ENCODE data around the gene TMEM212.

Gene TMEM212

GRCh38 chr3:171842864-171843518 lies at the start of gene TMEM212:
TSS of gene TMEM212 (plus strand) at chr3:171843349. CDS start at chr3:171843384, 35 bp downstream.
- no peak for DNase-seq

GRCh38 chr3:171796625-171797264 lies 46.4 kb upstream of the TMEM212 start:
- no peak for DNase-seq

- no peak for DNase-seq
Observed at GRCh38 chr3:171797265-171797679, 45.9 kb upstream of the TMEM212 start.

GRCh38 chr3:171797873-171798272 lies 45.3 kb upstream of the TMEM212 start:
- no peak for DNase-seq

- DNase-seq, result no peak
Observed at GRCh38 chr3:171799501-171799900, 43.6 kb upstream of the TMEM212 start.

- no peak for DNase-seq
Observed at GRCh38 chr3:171801738-171802589, 41.2 kb upstream of the TMEM212 start.

- DNase-seq, result no peak
Observed at GRCh38 chr3:171802590-171802956, 40.6 kb upstream of the TMEM212 start.

- DNase-seq, result no peak
Observed at GRCh38 chr3:171803044-171803443, 40.1 kb upstream of the TMEM212 start.

- no peak for DNase-seq
Observed at GRCh38 chr3:171804618-171805389, 38.3 kb upstream of the TMEM212 start.

- no peak for DNase-seq
Observed at GRCh38 chr3:171805687-171806086, 37.5 kb upstream of the TMEM212 start.

- no peak for DNase-seq
Observed at GRCh38 chr3:171806200-171807128, 36.7 kb upstream of the TMEM212 start.

- DNase-seq, result no peak
Observed at GRCh38 chr3:171807129-171807675, 35.9 kb upstream of the TMEM212 start.

- DNase-seq, result no peak
Observed at GRCh38 chr3:171807806-171808205, 35.3 kb upstream of the TMEM212 start.

- DNase-seq, result peak; percentile 33
Observed at GRCh38 chr3:171809611-171809860, 33.6 kb upstream of the TMEM212 start.

- DNase-seq, result peak; percentile 73
Observed at GRCh38 chr3:171809861-171810628, 33.1 kb upstream of the TMEM212 start, which contains the start of gene PLD1. TSS of gene PLD1 (minus strand) at chr3:171810483. CDS start at chr3:171738051, 72,432 bp downstream.

GRCh38 chr3:171810629-171811294 lies 32.4 kb upstream of the TMEM212 start:
- DNase-seq, result no peak

GRCh38 chr3:171811295-171811912 lies 31.7 kb upstream of the TMEM212 start:
- DNase-seq, result peak; percentile 35

GRCh38 chr3:171811913-171812335 lies 31.2 kb upstream of the TMEM212 start:
- no peak for DNase-seq

GRCh38 chr3:171812811-171813210 lies 30.3 kb upstream of the TMEM212 start:
- no peak for DNase-seq
